CD4-positive, alpha-beta T cell treated with Interleukin-2 at 100 ng/mL for 4 hours (primary cell): ENCODE data around the gene PLA2G3.
"Not testable (repeated sequence)": the region's sequence is repeated elsewhere in the genome, so short reads cannot be mapped to it uniquely, and the experiment has no call there.

Source experiments
- DNase-seq: peaks from one replicate; pipeline ENCODE4 v3.0.0-alpha.2; 2020; ENCODE audit warnings: low spot score

The PLA2G3 gene

DNA sequence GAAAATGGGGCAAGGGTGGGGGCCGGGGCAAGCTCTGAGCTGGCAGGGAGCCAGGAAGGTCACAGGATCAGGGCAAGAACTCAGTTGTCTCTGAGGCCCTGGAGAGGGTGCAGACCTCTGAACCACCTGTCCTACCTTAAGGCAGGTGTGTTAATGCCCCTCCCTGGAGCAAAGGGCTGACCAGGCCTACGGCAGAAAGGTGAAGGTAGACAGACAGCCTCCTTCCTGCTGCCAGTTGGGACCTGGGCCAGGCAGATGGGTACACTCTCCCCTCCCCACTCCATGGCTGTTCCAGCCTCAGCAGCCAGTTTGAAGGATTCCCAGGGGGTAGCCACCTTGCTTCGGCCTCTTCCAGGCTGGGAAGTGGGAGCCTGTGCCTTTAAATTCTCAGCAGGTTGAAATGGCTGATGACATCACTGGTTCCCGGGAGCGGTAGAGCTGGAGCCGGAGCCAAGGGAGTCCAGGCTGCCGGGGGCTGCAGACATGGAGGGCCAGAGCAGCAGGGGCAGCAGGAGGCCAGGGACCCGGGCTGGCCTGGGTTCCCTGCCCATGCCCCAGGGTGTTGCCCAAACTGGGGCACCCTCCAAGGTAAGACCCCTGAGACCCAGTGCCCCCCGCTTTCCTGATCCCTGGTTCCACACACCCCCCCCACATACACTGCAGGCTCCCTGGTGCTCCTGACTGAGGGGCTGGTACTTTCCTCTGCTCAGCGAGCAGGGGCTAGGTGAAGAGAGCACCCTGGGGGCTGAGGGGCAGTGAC lies 17.6 kb downstream of the PLA2G3 start, which contains the start of gene INPP5J:
Gene INPP5J, plus strand, starts transcription at position 435 of the 760 bp plus-strand sequence. Its CDS starts 49 bp downstream, at position 484.
- no peak for DNase-seq

DNA sequence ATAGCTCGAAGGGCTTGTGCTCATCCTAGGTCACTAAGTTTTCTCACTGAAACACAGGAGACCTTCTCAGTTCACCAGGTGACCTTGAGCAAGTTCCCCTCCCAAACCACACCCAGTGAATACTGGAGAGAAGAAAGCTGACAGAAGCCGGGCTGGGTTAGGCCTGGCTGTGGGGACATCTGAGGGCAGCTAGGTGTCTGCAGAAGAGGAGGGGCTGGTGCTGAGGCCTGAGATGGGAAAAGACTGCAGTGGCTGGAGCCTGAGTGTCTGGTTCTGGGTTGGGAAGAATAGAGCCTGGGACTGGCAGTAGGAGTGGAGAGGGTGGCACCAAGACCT lies 18.1 kb downstream of the PLA2G3 start:
- DNase-seq, result no peak

GRCh38 chr22:31121403-31121802 lies 18.9 kb downstream of the PLA2G3 start:
- no peak for DNase-seq

- no peak for DNase-seq
These were observed 19.7 kb downstream of the PLA2G3 start for GRCh38 chr22:31120642-31121041.

DNA sequence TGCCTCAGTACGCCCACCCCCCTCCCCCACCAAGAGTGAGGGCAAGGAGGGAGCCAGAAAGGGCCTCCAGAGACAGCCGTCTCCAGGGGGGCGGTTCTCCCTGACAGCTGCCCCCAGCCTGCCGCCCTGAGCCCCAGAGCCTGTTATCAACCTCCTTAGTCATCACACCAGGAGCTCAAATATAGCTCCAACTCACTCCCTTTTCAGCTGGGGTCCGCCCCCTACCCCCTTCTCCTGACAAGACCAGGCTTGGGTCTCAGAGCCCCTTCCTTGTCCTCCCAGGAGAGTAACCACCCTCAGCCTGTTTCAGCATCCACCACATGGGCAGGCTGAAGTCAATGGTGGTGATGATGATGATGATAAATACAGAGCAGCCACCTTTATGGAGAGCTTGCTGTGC lies 20.1 kb downstream of the PLA2G3 start:
- DNase-seq, result no peak

GRCh38 chr22:31119026-31119717 lies 21.1 kb downstream of the PLA2G3 start:
- no peak for DNase-seq

GRCh38 chr22:31118046-31118820 lies 22.1 kb downstream of the PLA2G3 start:
- DNase-seq, result no peak

GRCh38 chr22:31112547-31113091 lies 27.7 kb downstream of the PLA2G3 start:
- DNase-seq, result not testable (repeated sequence)

GRCh38 chr22:31107894-31108218 lies 32.5 kb downstream of the PLA2G3 start:
- DNase-seq, result no peak

DNA sequence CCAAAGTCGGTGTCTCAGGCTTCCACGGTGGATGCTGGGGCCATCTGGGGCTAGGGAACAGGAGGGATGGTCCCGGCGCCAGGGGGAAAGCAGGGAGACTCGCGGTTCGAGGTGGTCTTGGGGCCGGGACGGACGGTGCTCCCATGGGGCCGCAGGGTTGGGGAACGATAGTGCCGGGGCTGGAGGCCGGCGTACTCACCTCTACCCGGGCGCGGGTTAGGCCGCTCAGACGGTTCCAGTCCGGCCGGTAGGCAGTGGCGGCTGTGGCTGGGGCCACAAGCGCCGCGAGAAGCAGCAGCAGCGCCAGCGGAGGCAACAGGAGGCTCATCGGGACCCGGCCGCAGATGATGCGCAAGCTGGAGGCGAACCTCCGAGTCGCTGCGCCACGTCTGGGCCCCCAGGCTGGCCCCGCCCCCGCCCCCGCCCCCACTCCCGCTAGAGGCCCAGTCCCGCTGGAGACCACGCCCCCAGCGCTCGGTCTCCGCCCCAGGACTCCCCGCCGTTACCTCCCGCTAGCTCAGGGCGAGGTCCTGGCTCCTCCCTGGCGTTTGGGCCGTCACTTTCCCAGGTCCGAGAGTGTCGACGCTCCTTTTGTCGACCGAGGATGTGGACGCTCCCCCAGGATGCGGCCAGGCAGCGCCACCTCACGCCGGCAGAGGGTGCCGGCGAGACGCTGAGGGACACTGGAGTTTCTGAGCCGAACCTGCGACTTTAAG lies 33.0 kb downstream of the PLA2G3 start, which contains the start of gene SELENOM:
Gene SELENOM, minus strand, starts transcription at position 391 of the 716 bp plus-strand sequence. Its CDS starts 63 bp downstream, at position 328.
- peak; percentile 89 for DNase-seq

DNA sequence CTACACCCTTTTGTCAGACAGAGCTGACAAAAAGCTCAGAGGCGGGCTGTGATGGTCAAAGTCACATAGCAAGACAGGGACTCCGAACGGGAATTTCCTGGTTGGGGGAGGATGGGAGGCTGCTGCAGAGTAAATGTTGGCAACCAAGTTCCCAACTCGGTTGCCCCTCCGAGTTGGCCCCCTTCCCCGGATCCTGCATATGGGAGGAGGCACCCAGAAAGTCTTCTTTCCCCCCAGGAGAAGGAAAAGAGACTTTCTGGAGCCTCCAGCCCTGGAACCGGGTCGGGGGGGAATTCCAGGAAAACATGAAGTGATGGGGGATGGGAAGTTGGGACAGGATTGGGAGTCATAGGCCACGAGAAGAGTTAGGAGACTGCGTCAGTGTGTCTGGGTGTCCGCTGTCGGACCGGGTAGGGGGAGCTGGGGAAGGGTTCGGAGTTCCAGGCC lies 33.6 kb downstream of the PLA2G3 start:
- DNase-seq, result no peak

- DNase-seq, result no peak
These were observed 34.2 kb downstream of the PLA2G3 start for GRCh38 chr22:31106001-31106571.

DNA sequence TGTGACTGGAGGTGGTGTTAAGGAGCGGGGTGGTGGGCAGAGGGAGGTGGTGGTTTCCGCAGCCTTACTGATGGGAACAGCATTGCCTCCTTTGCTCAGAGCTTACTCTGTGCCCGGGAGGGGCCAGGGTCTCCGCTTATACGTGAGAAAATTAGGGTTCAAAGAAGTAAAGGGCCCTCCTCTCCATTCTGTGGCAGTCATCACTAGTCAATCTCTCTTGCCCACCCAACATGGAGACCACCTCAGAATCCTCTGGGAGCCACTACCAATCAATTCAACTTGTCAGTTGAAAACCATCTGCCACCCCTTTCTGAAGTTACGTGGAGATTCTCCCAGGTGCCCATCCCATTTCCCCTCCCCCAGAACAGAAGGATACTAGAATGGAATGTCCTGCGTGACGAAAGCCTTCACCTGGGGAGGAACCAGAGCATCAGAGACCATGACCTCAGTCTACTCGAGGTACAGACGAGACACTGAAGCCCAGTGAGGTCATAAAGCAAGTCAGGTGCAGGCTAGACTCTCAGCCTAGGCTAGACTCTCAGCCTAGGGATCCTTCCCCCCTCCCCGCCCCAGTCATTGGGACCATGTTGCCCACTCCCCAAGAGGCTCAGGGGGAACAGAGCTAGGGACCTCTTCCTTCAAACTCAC lies 34.9 kb downstream of the PLA2G3 start:
- DNase-seq, result no peak

DNA sequence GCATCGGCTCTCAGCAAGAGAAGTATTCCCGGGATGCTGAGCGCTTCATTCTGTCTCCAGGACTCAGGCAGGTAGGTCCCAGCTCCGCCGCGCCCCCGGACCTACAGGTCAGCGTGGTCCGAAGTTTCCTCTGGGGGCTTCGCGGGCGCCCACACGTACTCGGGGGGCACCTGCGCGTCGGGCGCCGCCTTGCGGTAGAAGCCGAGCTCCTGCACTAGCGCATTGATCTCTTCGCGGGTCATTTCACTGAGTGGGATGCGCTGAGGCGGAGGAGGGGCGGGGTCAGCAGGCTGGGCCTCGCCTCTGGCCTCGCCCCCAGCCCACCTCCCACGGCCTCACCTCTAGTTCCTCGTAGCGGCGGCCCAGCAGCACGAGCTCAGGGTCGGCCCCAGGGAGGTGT lies 35.4 kb downstream of the PLA2G3 start:
- DNase-seq, result no peak

DNA sequence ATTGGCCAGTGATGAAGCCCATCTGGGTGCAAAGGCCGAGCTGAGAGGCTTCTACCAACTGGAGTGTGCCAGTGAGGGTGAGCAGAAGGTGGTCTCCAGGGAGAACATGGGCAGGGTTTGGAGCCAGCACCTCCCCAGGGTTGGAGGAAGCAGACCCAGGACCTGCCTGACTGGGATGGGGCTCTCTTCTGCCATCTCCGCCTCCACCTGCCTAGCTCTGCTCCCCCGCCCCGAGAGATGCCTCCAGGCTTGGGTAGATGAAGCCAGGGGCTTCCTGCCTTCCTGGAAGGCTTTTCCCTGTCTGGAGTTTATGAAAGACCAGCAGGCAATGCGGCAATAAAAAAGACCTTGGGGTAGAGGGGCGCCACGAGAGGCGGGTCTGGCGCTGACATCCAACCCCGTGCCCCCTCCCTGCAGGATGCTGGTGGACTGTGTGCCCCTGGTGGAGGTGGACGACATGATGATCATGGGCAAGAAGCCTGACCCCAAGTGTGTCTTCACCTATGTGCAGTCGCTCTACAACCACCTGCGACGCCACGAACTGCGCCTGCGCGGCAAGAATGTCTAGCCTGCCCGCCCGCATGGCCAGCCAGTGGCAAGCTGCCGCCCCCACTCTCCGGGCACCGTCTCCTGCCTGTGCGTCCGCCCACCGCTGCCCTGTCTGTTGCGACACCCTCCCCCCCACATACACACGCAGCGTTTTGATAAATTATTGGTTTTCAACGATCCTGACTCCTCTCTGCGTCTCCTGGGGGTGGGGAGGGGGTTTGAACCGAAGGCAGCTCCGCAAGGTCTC lies 36.2 kb downstream of the PLA2G3 start:
- no peak for DNase-seq

GRCh38 chr22:31103111-31103510 lies 37.2 kb downstream of the PLA2G3 start:
- no peak for DNase-seq

DNA sequence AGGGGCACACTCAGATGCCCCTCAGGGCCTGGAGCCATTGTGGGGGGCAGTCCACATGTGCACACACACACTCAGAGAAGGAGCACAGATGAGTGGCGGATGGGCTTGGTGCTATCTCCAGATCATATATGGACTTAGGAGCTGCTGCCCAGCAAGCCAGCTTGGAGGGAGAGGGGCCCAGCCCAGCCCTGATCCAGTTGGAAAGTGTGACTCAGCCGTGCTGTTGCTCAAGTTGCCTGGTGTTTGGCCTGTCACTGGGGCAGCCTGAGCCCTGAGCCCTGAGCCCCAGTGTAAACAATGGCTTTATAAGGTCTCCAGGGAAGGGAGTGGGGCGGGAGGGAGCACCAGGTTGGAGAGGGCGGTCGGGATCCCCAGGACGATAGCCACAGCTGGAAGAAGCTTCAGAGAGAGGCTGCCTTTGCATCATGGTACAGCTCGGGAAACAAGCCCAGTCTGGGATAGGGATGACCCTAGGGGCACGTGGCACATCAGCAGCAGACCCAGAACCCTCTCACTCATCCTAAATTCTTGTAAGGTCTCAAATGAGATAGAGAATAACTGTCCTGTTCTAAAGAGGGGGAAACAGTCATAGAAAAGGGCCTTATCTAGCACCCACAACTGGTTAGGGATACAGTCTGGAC lies 37.7 kb downstream of the PLA2G3 start:
- DNase-seq, result no peak

- DNase-seq, result no peak
These were observed 39.4 kb downstream of the PLA2G3 start for GRCh38 chr22:31100762-31101525.
